Right lung (tissue), 5 donors: Measurements from ENCODE around the gene C2CD3. TPM values are rescaled to one million over a fixed set of nuclear protein-coding genes. Genes with fewer than 3 reads are reported as not detected.
A peak's percentile ranks its signal among the peaks of the same experiment; 100 is the strongest.

ENCODE experiments used
- DNase-seq, 2 donors: peaks; one replicate each; pipeline ENCODE4 v3.0.0-alpha.2; 2013
- polyA plus RNA-seq, 5 donors: library from polyadenylated mRNA; unstranded; fragments of 120-200 nt; gene quantifications; one replicate each; pipeline versions ENCODE4 v1.2.1 to v1.2.3, GENCODE V29; 2013; ENCODE audit warnings: inconsistent platforms in 1 of 5, low replicate concordance in 1 of 5; ENCODE audit not compliant: insufficient read length in 5 of 5, insufficient read depth in 1 of 5

Gene C2CD3
- polyA plus RNA-seq, 5 donors, result 20.8 to 30.7 (median 27.8) TPM

- no peak for DNase-seq
Measured at GRCh38 chr11:74022546-74022945, 148.3 kb downstream of the C2CD3 start.

GRCh38 chr11:74021998-74022397, 148.8 kb downstream of the C2CD3 start:
- DNase-seq, result no peak

- DNase-seq, result no peak
Measured at GRCh38 chr11:74020539-74020938, 150.3 kb downstream of the C2CD3 start.

- DNase-seq, result no peak
Measured at GRCh38 chr11:74019860-74020259, 150.9 kb downstream of the C2CD3 start.

- DNase-seq, result no peak
Measured at GRCh38 chr11:74019104-74019738, 151.6 kb downstream of the C2CD3 start.

GRCh38 chr11:74018331-74019005, 152.3 kb downstream of the C2CD3 start:
- DNase-seq, result peak; percentile 67 to 74

- DNase-seq, result no peak
Measured at GRCh38 chr11:74017631-74018030, 153.2 kb downstream of the C2CD3 start.

- DNase-seq, result no peak
Measured at GRCh38 chr11:74015919-74016684, 154.7 kb downstream of the C2CD3 start.

- DNase-seq, result no peak
Measured at GRCh38 chr11:74014880-74015279, 155.9 kb downstream of the C2CD3 start.

- no peak for DNase-seq
Measured at GRCh38 chr11:74013141-74013540, 157.7 kb downstream of the C2CD3 start.

- DNase-seq, result no peak
Measured at GRCh38 chr11:74012074-74012809, 158.6 kb downstream of the C2CD3 start.

GRCh38 chr11:74011360-74012073, 159.3 kb downstream of the C2CD3 start:
- no peak for DNase-seq

GRCh38 chr11:74010306-74011300, 160.2 kb downstream of the C2CD3 start:
- DNase-seq, result no peak

- DNase-seq, result no peak
Measured at GRCh38 chr11:74009675-74010305, 161.0 kb downstream of the C2CD3 start.

GRCh38 chr11:74009230-74009547, 161.6 kb downstream of the C2CD3 start:
- no peak for DNase-seq

- no peak for DNase-seq
Measured at GRCh38 chr11:74008373-74009229, 162.2 kb downstream of the C2CD3 start, which contains the start of gene UCP3. TSS of gene UCP3 (minus strand) at chr11:74009085. CDS start at chr11:74007042, 2,043 bp downstream.

GRCh38 chr11:74007691-74008372, 163.0 kb downstream of the C2CD3 start:
- no peak for DNase-seq

GRCh38 chr11:74006743-74007304, 164.0 kb downstream of the C2CD3 start:
- DNase-seq, result no peak
